ENCODE results near the gene MINDY4. TPM values are rescaled to one million over a fixed set of nuclear protein-coding genes. Genes with fewer than 3 reads are reported as not detected.

MINDY4 gene
- total and polyA plus RNA-seq, 2 of the 8 experiments (the other 6 are each of a cell fraction or from before 2014, with no cell fraction given): 1.3 to 3.6 TPM

- H3K4me1 ChIP-seq (replicated peaks in 1 of 4; ENCODE audit: control insufficient read depth in 3 of 4, insufficient read depth in 4 of 4, low read length in 3 of 4): no peaks in the 10 kb centered on the region
- ChIA-PET CTCF (ENCODE audit: partially characterized antibody) (interaction anchor here (0.9 to 1.2 kb wide), 4 partner anchors 32 to 100 kb away, joined by 3 to 5 read pairs (median 3); no protein-coding TSS in a partner anchor), POLR2A (ENCODE audit: partially characterized antibody) (no interaction called here)
- H3K14ac ChIP-seq (ENCODE audit: insufficient read length): no peak overlapping the region
- no peaks in the 10 kb centered on the region for H3K79me1 ChIP-seq (ENCODE audit: low read depth, low read length)
- no peak overlapping the region for H3K23ac ChIP-seq (ENCODE audit: insufficient read length)
- H2AK5ac ChIP-seq (ENCODE audit: low read depth, low read length): no peak overlapping the region
- H3K27me3 ChIP-seq (replicated peaks in 1 of 4; ENCODE audit: control insufficient read depth in 3 of 4, extremely low read depth in 1 of 4, insufficient read depth in 3 of 4, low read length in 3 of 4): no peaks in the 10 kb centered on the region; a peak in 1 of 7 replicates
- no peaks in the 10 kb centered on the region for H3K9me3 ChIP-seq (ENCODE audit: insufficient read depth in 2 of 2, low read depth in 1 of 2, low read length in 1 of 2)
- H3K23me2 ChIP-seq (ENCODE audit: low read depth, low read length): no peaks in the 10 kb centered on the region
- H4K20me1 ChIP-seq (replicated peaks in 1 of 2; ENCODE audit: control insufficient read depth in 1 of 2, insufficient read depth in 2 of 2, low read length in 2 of 2): peaks cover 0 to 2% of the 10 kb centered on the region in 2 experiments
- H2BK15ac ChIP-seq (ENCODE audit: low read length): no peak overlapping the region
- no peaks in the 10 kb centered on the region for H3K79me2 ChIP-seq (ENCODE audit: control insufficient read depth in 1 of 2, insufficient read depth in 2 of 2, low read length in 2 of 2)
- no peak overlapping the region for H3K56ac ChIP-seq (replicated peaks; ENCODE audit: insufficient read length, low read depth, low read length)
- H2BK5ac ChIP-seq (ENCODE audit: low read depth, low read length): no peak overlapping the region
- no peak overlapping the region for H3K27ac ChIP-seq (ENCODE audit: low read depth, low read length)
- H2BK20ac ChIP-seq (ENCODE audit: low read length): no peak overlapping the region
- H3K18ac ChIP-seq (ENCODE audit: extremely low read depth, low read length): no peak overlapping the region
- no peak overlapping the region for H4K91ac ChIP-seq (replicated peaks; ENCODE audit: insufficient read length, low read length)
- no peak overlapping the region for H2BK120ac ChIP-seq (replicated peaks; ENCODE audit: low read depth, low read length)
- no peak overlapping the region for H3K9ac ChIP-seq (replicated peaks in 1 of 4; ENCODE audit: extremely low read depth in 1 of 4, low read depth in 3 of 4, low read length in 3 of 4)
- no peak overlapping the region for H3K4ac ChIP-seq (replicated peaks; ENCODE audit: insufficient read length, low read depth, low read length)
- no peaks in the 10 kb centered on the region for H3K36me3 ChIP-seq (ENCODE audit: control insufficient read depth in 2 of 4, insufficient read depth in 4 of 4, low read length in 3 of 4)
- H3K4me3 ChIP-seq (ENCODE audit: extremely low read depth in 1 of 4, insufficient read depth in 2 of 4, low read depth in 3 of 4, low read length in 4 of 4): no peak overlapping the region
- DNase-seq (ENCODE audit: low read depth in 1 of 2, low spot score in 2 of 2): no peak
- no peak for FAIRE-seq
- H2AFZ ChIP-seq (ENCODE audit: low read length): no peak overlapping the region
- 93% methylated on average over 2 of the region's 2 CpGs; no CpG with 5 or more reads in 1 of the 2 experiments for WGBS, 2 experiments (ENCODE audit: extremely low coverage in 1 of 2, insufficient coverage in 1 of 2, insufficient read length in 1 of 2, insufficient replicate concordance in 2 of 2, low coverage in 1 of 2, low lambda C conversion rate in 2 of 2, missing lambda C conversion rate in 1 of 2)
- no peak overlapping the region for H4K8ac ChIP-seq (ENCODE audit: extremely low read depth, insufficient read depth, low read length)
- no peak overlapping the region for H2BK12ac ChIP-seq (ENCODE audit: low read depth, low read length)
- no peak overlapping the region for H4K5ac ChIP-seq (ENCODE audit: insufficient read length, low read depth, low read length)
- no peak overlapping the region for H3K4me2 ChIP-seq (ENCODE audit: insufficient read depth in 1 of 2, low read depth in 2 of 2, low read length in 2 of 2)
- TF ChIP-seq EGR1 (IDR thresholded peaks at IDR 0.05; ENCODE audit: borderline replicate concordance, low read depth, low read length): no peak
- no peak for TF ChIP-seq CEBPB (IDR thresholded peaks at IDR 0.05; ENCODE audit: low read depth, low read length)
- TF ChIP-seq TAF7 (optimal IDR thresholded peaks at IDR 0.05; ENCODE audit: borderline replicate concordance, low read depth, low read length): no peak
- no peak for TF ChIP-seq CHD2 (IDR thresholded peaks at IDR 0.05; ENCODE audit: low read length)
- no peak for TF ChIP-seq TBP (IDR thresholded peaks at IDR 0.05; ENCODE audit: low read depth, low read length)
- TF ChIP-seq CHD1 (IDR thresholded peaks at IDR 0.05; ENCODE audit: low read depth, low read length): no peak
- TF ChIP-seq TCF12 (IDR thresholded peaks at IDR 0.05; ENCODE audit: low read depth, low read length): no peak
- no peak for TF ChIP-seq CREB1 (IDR thresholded peaks at IDR 0.05)
- no peak for TF ChIP-seq TAF1 (IDR thresholded peaks at IDR 0.05; ENCODE audit: low read depth, low read length)
- no peak for TF ChIP-seq RNF2 (IDR thresholded peaks at IDR 0.05; ENCODE audit: borderline replicate concordance, low read depth, low read length, missing control alignments, poor library complexity, severe bottlenecking)
- TF ChIP-seq GABPA (IDR thresholded peaks at IDR 0.05; ENCODE audit: borderline replicate concordance, insufficient read depth, low read length): no peak
- no peak for TF ChIP-seq RXRA (IDR thresholded peaks at IDR 0.05; ENCODE audit: insufficient read depth, low read depth, low read length)
- TF ChIP-seq YY1 (IDR thresholded peaks at IDR 0.05; ENCODE audit: low read depth, low read length): no peak
- TF ChIP-seq JUND (IDR thresholded peaks at IDR 0.05; ENCODE audit: low read length): no peak
- TF ChIP-seq RBBP5 (IDR thresholded peaks at IDR 0.05; ENCODE audit: borderline replicate concordance, low read depth, low read length): no peak
These were observed 130.6 kb downstream of the MINDY4 start for GRCh38 chr7:30901856-30902255.

All from H1 (cell line).